Right lung (tissue), 5 donors: ENCODE measurements around the gene CCN5. TPM values are rescaled to one million over a fixed set of nuclear protein-coding genes. Genes with fewer than 3 reads are reported as not detected.
"Not testable (repeated sequence)": the region's sequence is repeated elsewhere in the genome, so short reads cannot be mapped to it uniquely, and the experiment has no call there.

ENCODE experiments used
- DNase-seq, 2 donors: peaks; one replicate each; pipeline ENCODE4 v3.0.0-alpha.2; 2013
- polyA plus RNA-seq, 5 donors: library from polyadenylated mRNA; unstranded; fragments of 120-200 nt; gene quantifications; one replicate each; pipeline versions ENCODE4 v1.2.1 to v1.2.3, GENCODE V29; 2013; ENCODE audit warnings: inconsistent platforms in 1 of 5, low replicate concordance in 1 of 5; ENCODE audit not compliant: insufficient read length in 5 of 5, insufficient read depth in 1 of 5

Gene CCN5
- polyA plus RNA-seq, 5 donors: 0.27 to 0.43 (median 0.36) TPM

DNA sequence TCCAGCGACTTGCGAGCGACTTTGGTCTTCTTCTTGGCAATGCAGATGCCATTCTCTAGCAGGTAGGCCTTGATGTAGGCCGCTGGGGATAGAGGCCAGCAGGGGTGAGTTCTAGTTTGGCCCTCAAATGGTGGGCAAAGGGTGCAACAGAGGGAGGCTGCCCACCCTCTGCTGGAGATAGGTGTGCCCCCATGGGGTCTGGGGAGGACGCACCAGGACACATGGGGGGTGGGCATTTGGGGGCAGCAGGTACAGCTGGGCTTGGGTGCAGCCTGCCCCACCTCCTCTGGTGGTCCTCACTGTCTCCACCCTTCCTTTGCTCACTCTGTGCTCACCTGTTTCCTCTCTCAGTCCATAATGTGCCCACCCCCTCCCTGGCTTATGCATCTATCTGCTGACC, 41.8 kb downstream of the CCN5 start:
- no peak for DNase-seq

GRCh38 chr20:44758247-44759101, 43.3 kb downstream of the CCN5 start:
- no peak for DNase-seq

GRCh38 chr20:44759595-44759994, 44.4 kb downstream of the CCN5 start:
- DNase-seq: no peak

GRCh38 chr20:44761423-44761822, 46.3 kb downstream of the CCN5 start:
- DNase-seq: peak in 1 of 2 donors; percentile 36

DNA sequence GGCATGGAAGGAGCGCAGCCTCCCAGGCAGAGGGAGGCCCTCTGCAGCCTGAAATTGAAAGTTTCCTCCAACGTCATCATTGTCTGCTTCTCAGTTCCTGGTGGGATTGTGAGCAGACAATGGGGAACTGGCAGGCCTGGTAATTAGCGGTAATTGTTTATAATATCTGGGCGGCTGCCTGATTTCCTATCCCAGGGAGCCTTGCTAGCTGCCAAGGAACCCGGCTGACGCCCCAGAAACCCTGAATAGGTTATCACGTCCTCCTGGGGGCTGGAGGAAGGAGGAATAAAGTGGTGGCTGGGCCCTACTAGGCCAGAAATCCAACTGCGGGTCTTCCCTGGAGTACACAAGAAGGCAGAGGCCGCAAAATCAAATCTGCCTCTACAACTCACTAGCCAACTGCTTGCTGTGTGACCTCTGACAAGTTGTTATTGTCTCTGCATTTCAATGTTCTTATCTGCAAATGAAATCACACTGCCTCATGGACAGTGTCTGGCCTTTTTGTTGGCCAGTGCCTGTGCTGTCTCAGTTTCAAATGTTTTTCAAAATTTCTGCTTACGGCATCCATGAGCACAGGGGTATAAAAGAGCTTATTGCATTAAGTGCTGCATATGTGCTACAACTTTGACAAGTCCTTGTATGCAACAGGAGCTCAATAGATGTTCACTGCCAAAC, 47.4 kb downstream of the CCN5 start:
- DNase-seq: peak in 1 of 2 donors; percentile 30

GRCh38 chr20:44763798-44764197, 48.6 kb downstream of the CCN5 start:
- DNase-seq: not testable (repeated sequence)

- no peak for DNase-seq
Observed at GRCh38 chr20:44765091-44765490, 49.9 kb downstream of the CCN5 start.

GRCh38 chr20:44765701-44766347, 50.7 kb downstream of the CCN5 start:
- DNase-seq: no peak

DNA sequence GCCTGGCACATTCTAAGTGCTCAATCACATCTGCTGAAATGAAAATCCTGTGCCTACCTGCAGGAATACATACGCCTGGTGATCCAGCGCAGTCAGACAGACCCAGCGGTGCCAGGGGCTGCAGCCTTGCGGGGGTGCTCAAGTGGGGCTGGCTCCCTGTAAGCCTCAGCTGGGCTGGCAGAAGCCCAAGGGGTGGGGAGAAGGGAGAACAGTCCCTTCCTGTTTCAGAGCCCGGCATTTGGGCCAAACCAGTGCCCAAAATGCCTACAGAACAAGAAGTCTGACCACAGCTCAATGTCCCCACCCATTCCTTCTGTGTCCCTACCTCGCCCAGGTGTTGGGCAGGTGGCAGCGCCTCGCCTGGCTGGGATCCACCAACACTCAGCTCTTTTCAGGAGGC, 53.1 kb downstream of the CCN5 start:
- no peak for DNase-seq

GRCh38 chr20:44768854-44769480, 53.8 kb downstream of the CCN5 start:
- no peak for DNase-seq

DNA sequence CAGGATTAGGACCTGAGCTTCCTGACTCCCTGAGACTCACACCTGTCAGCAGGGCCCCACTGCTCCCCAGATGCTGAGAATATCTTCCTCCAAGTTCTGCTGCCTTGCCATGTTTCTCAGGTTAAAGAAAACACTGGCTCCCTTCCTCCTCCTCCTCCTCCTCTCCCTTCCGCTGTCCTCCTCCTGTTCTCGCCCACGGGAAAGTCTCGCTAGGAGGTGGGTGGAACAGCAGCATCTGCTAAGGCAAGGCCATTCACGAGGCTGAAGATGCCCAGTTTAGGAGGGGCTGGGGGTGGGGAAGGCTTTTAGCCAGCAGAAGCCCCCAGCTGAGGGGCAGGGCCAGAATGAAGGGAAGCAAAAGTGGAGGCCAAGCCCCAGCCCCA, 54.3 kb downstream of the CCN5 start:
- no peak for DNase-seq

GRCh38 chr20:44770484-44771171, 55.5 kb downstream of the CCN5 start:
- DNase-seq: no peak

DNA sequence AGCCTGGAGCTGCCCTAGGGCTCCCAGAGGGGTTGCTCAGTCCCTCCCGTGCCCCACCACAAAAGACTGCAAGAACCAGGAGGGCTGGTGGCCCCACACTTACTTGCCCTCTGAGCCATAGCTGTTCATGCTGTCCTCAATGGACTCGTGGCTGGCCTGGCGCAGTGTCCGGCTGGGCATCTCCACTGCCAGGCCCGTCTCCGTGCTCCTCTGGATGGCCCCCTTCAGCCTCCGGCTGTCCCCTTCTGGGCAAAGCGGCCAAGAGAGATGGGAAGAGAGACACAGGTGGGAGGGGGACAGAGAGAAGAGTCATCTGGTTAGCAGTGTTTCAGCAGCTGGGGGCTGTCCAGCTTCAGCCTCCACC, 56.0 kb downstream of the CCN5 start:
- no peak for DNase-seq

DNA sequence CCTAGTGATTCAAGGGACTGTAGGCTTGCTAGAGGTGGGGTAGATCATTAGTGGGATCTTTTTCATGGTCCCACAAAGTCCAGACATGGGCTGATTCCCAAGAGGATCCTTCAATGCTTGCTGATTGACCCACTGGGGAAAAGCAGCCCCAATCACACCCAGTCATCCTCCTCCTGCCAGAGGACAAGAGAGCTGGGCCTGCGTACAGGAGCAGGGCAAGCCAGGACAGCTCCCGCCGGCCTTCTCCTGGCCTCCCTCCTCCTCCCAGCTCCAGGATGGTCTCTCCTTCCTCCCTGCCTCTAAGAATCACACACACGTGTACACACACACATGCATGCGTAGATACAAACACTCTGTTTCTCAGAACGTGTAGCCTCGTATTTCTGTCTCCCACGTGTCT, 57.5 kb downstream of the CCN5 start:
- DNase-seq: no peak

GRCh38 chr20:44773070-44773829, 58.1 kb downstream of the CCN5 start:
- DNase-seq: no peak

DNA sequence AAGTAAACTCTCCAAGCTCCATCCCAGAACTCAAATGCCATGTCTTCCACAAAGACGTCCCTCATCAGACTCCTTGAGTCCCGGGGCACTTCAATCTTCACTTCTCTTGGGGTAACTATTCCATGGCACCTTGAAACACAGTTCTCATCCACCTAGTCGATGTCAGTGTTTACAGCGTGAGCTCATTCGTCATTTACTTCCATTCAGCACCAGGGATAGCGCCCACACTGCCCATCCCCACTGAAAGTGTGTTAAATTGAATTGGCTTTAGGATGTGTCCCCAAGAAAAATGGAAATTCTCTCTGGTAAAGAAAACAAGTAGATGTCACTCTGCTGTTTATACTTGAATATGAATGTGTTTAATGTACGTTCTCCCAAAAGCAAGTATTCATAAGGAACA, 61.8 kb downstream of the CCN5 start:
- no peak for DNase-seq

Other genes with a start within 250 kb of the CCN5 start
- gene TTPAL, start 239.5 kb upstream of the CCN5 start, polyA plus RNA-seq: 10 to 100 TPM; 10.1 to 12.8 (median 10.4) TPM
- gene SERINC3, start 193.3 kb upstream of the CCN5 start, polyA plus RNA-seq: 10 to 100 TPM; 61.6 to 83.5 (median 73.0) TPM
- 10 to 100 TPM; 49.1 to 68.5 (median 62.4) TPM for gene PKIG, start 132.8 kb upstream of the CCN5 start, polyA plus RNA-seq
- gene ADA, start 63.7 kb upstream of the CCN5 start, polyA plus RNA-seq: 1 to 10 TPM; 4.8 to 7.9 (median 5.8) TPM
- gene KCNK15, start 30.5 kb downstream of the CCN5 start, polyA plus RNA-seq: not detected
- gene RIMS4, start 95.2 kb downstream of the CCN5 start, polyA plus RNA-seq: 1 to 10 TPM; 1.9 to 6.0 (median 3.2) TPM
- gene YWHAB, start 170.3 kb downstream of the CCN5 start, polyA plus RNA-seq: 100 to 1,000 TPM; 161 to 195 (median 178) TPM
- gene PABPC1L, start 194.7 kb downstream of the CCN5 start, polyA plus RNA-seq: 100 to 1,000 TPM in 1 of 5 donors, 10 to 100 TPM in 4; 74.3 to 110 (median 86.3) TPM
- 10 to 100 TPM; 25.0 to 26.6 (median 25.3) TPM for gene TOMM34, start 245.0 kb downstream of the CCN5 start, polyA plus RNA-seq